ENCODE results near the gene ACP5. TPM values are rescaled to one million over a fixed set of nuclear protein-coding genes. Genes with fewer than 3 reads are reported as not detected.

ACP5 gene
- total and polyA plus RNA-seq, 11 donors = 0.56 to 54.1 (median 2.8) TPM

GRCh38 chr19:11620553-11620952 is 43.1 kb upstream of the ACP5 start:
- H3K4me1 ChIP-seq = peaks cover 0 to 17% (median 7%) of the 10 kb centered on the region in 12 donors

GRCh38 chr19:11617180-11618062 is 40.0 kb upstream of the ACP5 start:
- no peaks in the 10 kb centered on the region for H3K27me3 ChIP-seq
- no peak for ATAC-seq
- H3K27ac ChIP-seq = no peak overlapping the region
- H3K4me3 ChIP-seq = no peak overlapping the region
- WGBS, 4 donors = 97 to 98% (median 98%) methylated on average over 19 of the region's 19 CpGs
- DNase-seq = no peak
- intact Hi-C loops (cut with DNase I) = no loop called here
- H3K9me3 ChIP-seq = peaks cover 0 to 31% (median 19%) of the 10 kb centered on the region in 12 donors
- TF ChIP-seq, protein P1, sequence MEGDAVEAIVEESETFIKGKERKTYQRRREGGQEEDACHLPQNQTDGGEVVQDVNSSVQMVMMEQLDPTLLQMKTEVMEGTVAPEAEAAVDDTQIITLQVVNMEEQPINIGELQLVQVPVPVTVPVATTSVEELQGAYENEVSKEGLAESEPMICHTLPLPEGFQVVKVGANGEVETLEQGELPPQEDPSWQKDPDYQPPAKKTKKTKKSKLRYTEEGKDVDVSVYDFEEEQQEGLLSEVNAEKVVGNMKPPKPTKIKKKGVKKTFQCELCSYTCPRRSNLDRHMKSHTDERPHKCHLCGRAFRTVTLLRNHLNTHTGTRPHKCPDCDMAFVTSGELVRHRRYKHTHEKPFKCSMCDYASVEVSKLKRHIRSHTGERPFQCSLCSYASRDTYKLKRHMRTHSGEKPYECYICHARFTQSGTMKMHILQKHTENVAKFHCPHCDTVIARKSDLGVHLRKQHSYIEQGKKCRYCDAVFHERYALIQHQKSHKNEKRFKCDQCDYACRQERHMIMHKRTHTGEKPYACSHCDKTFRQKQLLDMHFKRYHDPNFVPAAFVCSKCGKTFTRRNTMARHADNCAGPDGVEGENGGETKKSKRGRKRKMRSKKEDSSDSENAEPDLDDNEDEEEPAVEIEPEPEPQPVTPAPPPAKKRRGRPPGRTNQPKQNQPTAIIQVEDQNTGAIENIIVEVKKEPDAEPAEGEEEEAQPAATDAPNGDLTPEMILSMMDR (IDR thresholded peaks at IDR 0.05) = no peak
- no peak for TF ChIP-seq POLR2A (IDR thresholded peaks at IDR 0.05)
- peaks cover 17 to 77% (median 69%) of the 10 kb centered on the region in 9 donors for H3K36me3 ChIP-seq
- no peaks in the 10 kb centered on the region for H3K4me1 ChIP-seq

More at GRCh38 chr19:11620553-11620952, 43.1 kb upstream of the ACP5 start:
- ATAC-seq (no peak), DNase-seq (no peak)
- TF ChIP-seq, protein P1 (IDR thresholded peaks at IDR 0.05) = no peak
- H3K27me3 ChIP-seq = peaks cover 0 to 12% (median 0%) of the 10 kb centered on the region in 9 donors
- peaks cover 17 to 61% (median 55%) of the 10 kb centered on the region in 9 donors for H3K36me3 ChIP-seq
- intact Hi-C loops (cut with DNase I) = no loop called here
- H3K27ac ChIP-seq = no peak overlapping the region
- no peak overlapping the region for H3K4me3 ChIP-seq
- peaks cover 0 to 31% (median 19%) of the 10 kb centered on the region in 12 donors for H3K9me3 ChIP-seq
- WGBS, 4 donors = 72 to 97% (median 82%) methylated on average over 4 of the region's 4 CpGs

DNA sequence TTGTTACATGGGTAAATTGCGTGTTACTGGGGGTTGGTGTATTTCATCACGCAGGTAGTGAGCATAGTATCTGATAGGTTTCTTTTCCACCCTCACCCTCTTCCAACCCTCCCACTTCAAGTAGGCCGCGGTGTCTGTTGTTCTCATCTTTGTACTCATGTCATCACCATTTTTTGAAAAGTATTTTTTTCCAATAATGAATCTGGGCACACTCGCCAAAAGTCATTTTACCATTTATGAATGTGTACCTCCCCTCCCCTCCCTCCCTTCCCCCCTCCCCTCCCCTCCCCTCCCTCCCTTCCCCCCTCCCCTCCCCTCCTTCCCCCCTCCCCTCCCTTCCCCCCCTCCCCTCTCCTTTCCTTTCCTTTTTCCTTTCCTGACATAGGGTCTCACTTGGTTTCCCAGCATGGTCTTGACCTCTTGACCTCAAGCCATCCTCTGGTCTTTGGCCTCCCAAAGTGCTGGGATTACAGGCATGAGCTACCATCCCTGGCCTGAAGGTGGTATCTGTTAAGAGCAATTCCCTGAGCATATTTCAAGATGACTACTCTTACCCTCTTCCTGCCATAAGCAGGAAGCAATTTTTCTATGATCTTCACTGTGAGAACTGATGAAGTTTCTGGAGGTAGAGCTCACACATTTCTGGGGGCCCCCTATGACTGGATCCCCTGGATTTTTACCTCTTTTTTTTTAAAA is 35.5 kb upstream of the ACP5 start:
- no peak for TF ChIP-seq POLR2A (IDR thresholded peaks at IDR 0.05)
- TF ChIP-seq, protein P1 (IDR thresholded peaks at IDR 0.05) = no peak
- H3K36me3 ChIP-seq = peaks cover 17 to 41% (median 38%) of the 10 kb centered on the region in 9 donors
- peaks cover 0 to 5% (median 0%) of the 10 kb centered on the region in 12 donors for H3K4me1 ChIP-seq
- 88 to 97% (median 93%) methylated on average over 5 of the region's 5 CpGs for WGBS, 4 donors
- DNase-seq (no peak), ATAC-seq (no peak)
- H3K27me3 ChIP-seq = no peaks in the 10 kb centered on the region
- H3K9me3 ChIP-seq = peaks cover 0 to 23% (median 14%) of the 10 kb centered on the region in 12 donors
- H3K27ac ChIP-seq = no peak overlapping the region
- H3K4me3 ChIP-seq = no peak overlapping the region
- intact Hi-C loops (cut with DNase I) = no loop called here

DNA sequence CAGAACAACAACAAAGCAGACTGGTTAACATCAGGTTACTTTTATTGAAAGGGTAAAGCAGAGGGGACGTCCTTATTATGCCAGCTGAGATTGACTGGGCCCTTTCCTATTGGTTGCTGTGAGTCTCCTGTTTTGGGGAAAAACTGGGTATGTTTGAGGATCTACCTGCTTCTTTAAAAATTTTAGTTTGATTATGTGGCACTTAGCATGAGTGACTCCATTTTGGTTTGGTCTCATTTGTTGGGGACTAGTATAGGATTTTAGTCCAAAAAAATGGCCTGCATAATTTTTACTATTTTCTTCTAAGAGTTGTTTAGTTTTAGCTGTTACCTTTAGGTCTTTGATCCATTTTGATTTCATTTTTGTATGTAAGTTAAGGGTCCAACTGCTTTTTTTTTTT is 34.3 kb upstream of the ACP5 start:
- intact Hi-C loops (cut with DNase I) = no loop called here
- H3K27ac ChIP-seq = no peak overlapping the region
- no peak for TF ChIP-seq POLR2A (IDR thresholded peaks at IDR 0.05)
- TF ChIP-seq, protein P1 (IDR thresholded peaks at IDR 0.05) = no peak
- 93 to 97% (median 95%) methylated on average over 1 of the region's 1 CpG for WGBS, 4 donors
- peaks cover 5 to 35% (median 29%) of the 10 kb centered on the region in 9 donors for H3K36me3 ChIP-seq
- H3K4me3 ChIP-seq = no peak overlapping the region
- H3K4me1 ChIP-seq = peaks cover 0 to 5% (median 0%) of the 10 kb centered on the region in 12 donors
- no peak for DNase-seq
- no peaks in the 10 kb centered on the region for H3K27me3 ChIP-seq
- H3K9me3 ChIP-seq = peaks cover 0 to 11% (median 2%) of the 10 kb centered on the region in 12 donors
- ATAC-seq = no peak
